Ishikawa (cell line): ENCODE measurements around the gene PEMT.

Experiments
- CEBPB ChIP-seq: IDR thresholded peaks from 2 replicates; pipeline ENCODE4 v1.6.1; 2012
- CREB1 ChIP-seq: IDR thresholded peaks from 2 replicates; pipeline ENCODE4 v1.6.1; 2012; ENCODE audit warnings: low read depth
- EGR1 ChIP-seq: IDR thresholded peaks from 2 replicates; pipeline ENCODE4 v1.6.1; 2012
- EP300 ChIP-seq: IDR thresholded peaks from 2 replicates; pipeline ENCODE4 v1.6.1; 2012; ENCODE audit warnings: borderline replicate concordance
- FOXM1 ChIP-seq: IDR thresholded peaks from 2 replicates; pipeline ENCODE4 v1.6.1; 2012; ENCODE audit warnings: low read depth, borderline replicate concordance
- MAX ChIP-seq: IDR thresholded peaks from 2 replicates; pipeline ENCODE4 v1.6.1; 2012
- NFIC ChIP-seq: IDR thresholded peaks from 2 replicates; pipeline ENCODE4 v1.6.1; 2012
- RAD21 ChIP-seq: IDR thresholded peaks from 2 replicates; pipeline ENCODE4 v1.6.1; 2012; ENCODE audit warnings: low read depth
- REST ChIP-seq: IDR thresholded peaks from 2 replicates; pipeline ENCODE4 v1.6.1; 2012; ENCODE audit warnings: low read depth, mild to moderate bottlenecking
- TAF1 ChIP-seq: IDR thresholded peaks from 2 replicates; pipeline ENCODE4 v1.6.1; 2012; ENCODE audit warnings: low read depth, mild to moderate bottlenecking
- TCF12 ChIP-seq: IDR thresholded peaks from 2 replicates; pipeline ENCODE4 v1.6.1; 2012; ENCODE audit warnings: low read depth
- TEAD4 ChIP-seq: IDR thresholded peaks from 2 replicates; pipeline ENCODE4 v1.6.1; 2012
- USF1 ChIP-seq: IDR thresholded peaks from 2 replicates; pipeline ENCODE4 v1.6.1; 2012
- YY1 ChIP-seq: IDR thresholded peaks from 2 replicates; pipeline ENCODE4 v1.6.1; 2012; ENCODE audit warnings: low read depth
- ZBTB7A ChIP-seq: IDR thresholded peaks from 2 replicates; pipeline ENCODE4 v1.6.1; 2012; ENCODE audit warnings: low read depth

PEMT gene

GRCh38 chr17:17553217-17554195 lies 38.0 kb downstream of the PEMT start:
- TF ChIP-seq EP300 (no peak), CREB1 (no peak), ZBTB7A (no peak), TEAD4 (no peak), RAD21 (no peak), EGR1 (no peak), CEBPB (no peak)

- TF ChIP-seq YY1: no peak
- no peak for TF ChIP-seq MAX
- TF ChIP-seq EGR1: no peak
- no peak for TF ChIP-seq RAD21
- no peak for TF ChIP-seq ZBTB7A
- TF ChIP-seq TCF12: no peak
- TF ChIP-seq FOXM1: no peak
- TF ChIP-seq CREB1: no peak
These were observed 38.9 kb downstream of the PEMT start for GRCh38 chr17:17552351-17553216.

- TF ChIP-seq REST (no peak), TEAD4 (no peak), YY1 (no peak), CREB1 (no peak), TAF1 (no peak), ZBTB7A (no peak)
These were observed 40.1 kb downstream of the PEMT start for GRCh38 chr17:17551361-17551760.

GRCh38 chr17:17549732-17550366 lies 41.7 kb downstream of the PEMT start:
- TF ChIP-seq CREB1 (no peak), TAF1 (no peak), NFIC (no peak), FOXM1 (no peak), MAX (no peak), TEAD4 (no peak), RAD21 (no peak), REST (no peak), TCF12 (no peak), EP300 (no peak), USF1 (no peak), ZBTB7A (no peak), EGR1 (no peak), YY1 (no peak), CEBPB (no peak)

GRCh38 chr17:17548044-17548443 lies 43.5 kb downstream of the PEMT start:
- TF ChIP-seq YY1 (no peak), NFIC (no peak), USF1 (no peak), ZBTB7A (no peak), MAX (no peak), FOXM1 (no peak), RAD21 (no peak), TEAD4 (no peak), TCF12 (no peak), CEBPB (no peak), EGR1 (no peak), REST (no peak), CREB1 (no peak)
